Measurements from ENCODE around the gene VDR. TPM values are rescaled to one million over a fixed set of nuclear protein-coding genes. Genes with fewer than 3 reads are reported as not detected.
A peak's percentile ranks its signal among the peaks of the same experiment; 100 is the strongest.

Gene VDR
- total RNA-seq, 4 donors from 2014 or later = 16.6 to 25.0 (median 21.3) TPM

GRCh38 chr12:47943623-47944340 is 39.0 kb upstream of the VDR start:
- Histone ChIP-seq H3K36me3 (no peaks in the 10 kb centered on the region), H3K27ac (no peak overlapping the region), H3K27me3 (peaks cover 0 to 32% (median under 1%) of the 10 kb centered on the region in 4 donors), H3K9me3 (no peaks in the 10 kb centered on the region), H3K4me3 (no peak overlapping the region), H3K4me1 (peaks cover under 1 to 36% (median 10%) of the 10 kb centered on the region in 3 donors)
- intact Hi-C loops (cut with DNase I) = loop anchor here (5.0 kb wide), 1 partner anchor 36 kb away; no protein-coding TSS in a partner anchor
- TF ChIP-seq CTCF (IDR thresholded peaks at IDR 0.05) (no peak), POLR2A (IDR thresholded peaks at IDR 0.05) (no peak)
- no peak for DNase-seq
- 54 to 61% methylated on average over 6 to 10 of the region's 12 CpGs for WGBS, 2 donors

GRCh38 chr12:47942614-47943225 is 37.9 kb upstream of the VDR start:
- no peaks in the 10 kb centered on the region for H3K9me3 ChIP-seq
- TF ChIP-seq CTCF (IDR thresholded peaks at IDR 0.05) (no peak), POLR2A (IDR thresholded peaks at IDR 0.05) (no peak)
- H3K4me1 ChIP-seq = peaks cover 0 to 26% (median 10%) of the 10 kb centered on the region in 3 donors
- no peak overlapping the region for H3K27ac ChIP-seq
- intact Hi-C loops (cut with DNase I) = loop anchor here (5.0 kb wide), 1 partner anchor 35 kb away; no protein-coding TSS in a partner anchor
- no peak for DNase-seq
- H3K27me3 ChIP-seq = peaks cover 0 to 32% (median under 1%) of the 10 kb centered on the region in 4 donors
- no peak overlapping the region for H3K4me3 ChIP-seq
- no peaks in the 10 kb centered on the region for H3K36me3 ChIP-seq
- WGBS, 2 donors = 54 to 59% methylated on average over 7 to 25 of the region's 31 CpGs

GRCh38 chr12:47941871-47942613 is 37.2 kb upstream of the VDR start:
- peaks cover 0 to 19% (median 5%) of the 10 kb centered on the region in 3 donors for H3K4me1 ChIP-seq
- no peaks in the 10 kb centered on the region for H3K36me3 ChIP-seq
- no peak for DNase-seq
- H3K27ac ChIP-seq = no peak overlapping the region
- H3K27me3 ChIP-seq = peaks cover 0 to 32% (median under 1%) of the 10 kb centered on the region in 4 donors
- no peak overlapping the region for H3K4me3 ChIP-seq
- 44 to 52% methylated on average over 17 to 24 of the region's 40 CpGs for WGBS, 2 donors
- TF ChIP-seq POLR2A (IDR thresholded peaks at IDR 0.05) (no peak), CTCF (IDR thresholded peaks at IDR 0.05) (peak in 1 of 6 experiments; percentile 21)
- H3K9me3 ChIP-seq = no peaks in the 10 kb centered on the region
- intact Hi-C loops (cut with DNase I) = loop anchor here (5.0 kb wide), 1 partner anchor 35 kb away; no protein-coding TSS in a partner anchor

- intact Hi-C loops (cut with DNase I) = loop anchor here (5.0 kb wide), 1 partner anchor 34 kb away; no protein-coding TSS in a partner anchor
- DNase-seq = no peak
- 82 to 84% methylated on average over 9 of the region's 9 CpGs for WGBS, 2 donors
Observed at GRCh38 chr12:47941475-47941780, 36.6 kb upstream of the VDR start.

More at GRCh38 chr12:47941475-47941780, 36.6 kb upstream of the VDR start:
- Histone ChIP-seq H3K4me1 (peaks cover 0 to 13% (median 0%) of the 10 kb centered on the region in 3 donors), H3K27ac (no peak overlapping the region), H3K27me3 (peaks cover 0 to 32% (median under 1%) of the 10 kb centered on the region in 4 donors), H3K36me3 (no peaks in the 10 kb centered on the region), H3K9me3 (no peaks in the 10 kb centered on the region), H3K4me3 (no peak overlapping the region)
- no peak for TF ChIP-seq POLR2A (IDR thresholded peaks at IDR 0.05)
- no peak for TF ChIP-seq CTCF (IDR thresholded peaks at IDR 0.05)

Measured in esophagus squamous epithelium (tissue), 5 donors.